SK-N-MC (cell line): ENCODE measurements around the gene KCNH1.

Experiments used
- DNase-seq: peaks from one replicate; pipeline ENCODE4 v3.0.0-alpha.2; 2011; ENCODE audit warnings: low read depth, low spot score
- H3K27ac ChIP-seq: fragments of 200-600 bp; sonication (generic); 2 replicates; pipeline ENCODE4 v1.5.1; 2016; ENCODE audit warnings: mixed run types
- H3K36me3 ChIP-seq: fragments of 200-600 bp; sonication (generic); 2 replicates; pipeline ENCODE4 v1.6.1; 2017; ENCODE audit warnings: antibody characterized with exemption, low read length, mixed read lengths; ENCODE audit not compliant: insufficient read depth
- H3K4me3 ChIP-seq: fragments of 200-600 bp; sonication (generic); 2 replicates; pipeline ENCODE4 v1.5.1; 2016
- H3K9ac ChIP-seq: fragments of 200-600 bp; sonication (generic); 2 replicates; pipeline ENCODE4 v1.8.0; 2017; ENCODE audit warnings: mixed run types, mixed read lengths; ENCODE audit not compliant: insufficient read length
- H3K9me3 ChIP-seq: fragments of 200-600 bp; sonication (generic); 2 replicates; pipeline ENCODE4 v1.6.1; 2017; ENCODE audit warnings: low read depth, mild to moderate bottlenecking, antibody characterized with exemption, low read length, moderate library complexity, mixed read lengths
- EZH2 ChIP-seq: fragments of 200-600 bp; sonication (generic); IDR thresholded peaks from one replicate; pipeline ENCODE4 v1.6.1; 2017; ENCODE audit warnings: antibody characterized with exemption
- FOXP2 ChIP-seq: optimal IDR thresholded peaks from 2 replicates; pipeline ENCODE3; 2011; ENCODE audit warnings: mild to moderate bottlenecking, moderate library complexity; ENCODE audit not compliant: insufficient read depth; ENCODE audit errors: extremely low read length, control extremely low read depth
- POLR2AphosphoS5 ChIP-seq: IDR thresholded peaks from 2 replicates; pipeline ENCODE4 v1.6.1; 2012; ENCODE audit warnings: mild to moderate bottlenecking, low read depth, low read length, borderline replicate concordance

The KCNH1 gene, protein sequence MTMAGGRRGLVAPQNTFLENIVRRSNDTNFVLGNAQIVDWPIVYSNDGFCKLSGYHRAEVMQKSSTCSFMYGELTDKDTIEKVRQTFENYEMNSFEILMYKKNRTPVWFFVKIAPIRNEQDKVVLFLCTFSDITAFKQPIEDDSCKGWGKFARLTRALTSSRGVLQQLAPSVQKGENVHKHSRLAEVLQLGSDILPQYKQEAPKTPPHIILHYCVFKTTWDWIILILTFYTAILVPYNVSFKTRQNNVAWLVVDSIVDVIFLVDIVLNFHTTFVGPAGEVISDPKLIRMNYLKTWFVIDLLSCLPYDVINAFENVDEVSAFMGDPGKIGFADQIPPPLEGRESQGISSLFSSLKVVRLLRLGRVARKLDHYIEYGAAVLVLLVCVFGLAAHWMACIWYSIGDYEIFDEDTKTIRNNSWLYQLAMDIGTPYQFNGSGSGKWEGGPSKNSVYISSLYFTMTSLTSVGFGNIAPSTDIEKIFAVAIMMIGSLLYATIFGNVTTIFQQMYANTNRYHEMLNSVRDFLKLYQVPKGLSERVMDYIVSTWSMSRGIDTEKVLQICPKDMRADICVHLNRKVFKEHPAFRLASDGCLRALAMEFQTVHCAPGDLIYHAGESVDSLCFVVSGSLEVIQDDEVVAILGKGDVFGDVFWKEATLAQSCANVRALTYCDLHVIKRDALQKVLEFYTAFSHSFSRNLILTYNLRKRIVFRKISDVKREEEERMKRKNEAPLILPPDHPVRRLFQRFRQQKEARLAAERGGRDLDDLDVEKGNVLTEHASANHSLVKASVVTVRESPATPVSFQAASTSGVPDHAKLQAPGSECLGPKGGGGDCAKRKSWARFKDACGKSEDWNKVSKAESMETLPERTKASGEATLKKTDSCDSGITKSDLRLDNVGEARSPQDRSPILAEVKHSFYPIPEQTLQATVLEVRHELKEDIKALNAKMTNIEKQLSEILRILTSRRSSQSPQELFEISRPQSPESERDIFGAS

DNA sequence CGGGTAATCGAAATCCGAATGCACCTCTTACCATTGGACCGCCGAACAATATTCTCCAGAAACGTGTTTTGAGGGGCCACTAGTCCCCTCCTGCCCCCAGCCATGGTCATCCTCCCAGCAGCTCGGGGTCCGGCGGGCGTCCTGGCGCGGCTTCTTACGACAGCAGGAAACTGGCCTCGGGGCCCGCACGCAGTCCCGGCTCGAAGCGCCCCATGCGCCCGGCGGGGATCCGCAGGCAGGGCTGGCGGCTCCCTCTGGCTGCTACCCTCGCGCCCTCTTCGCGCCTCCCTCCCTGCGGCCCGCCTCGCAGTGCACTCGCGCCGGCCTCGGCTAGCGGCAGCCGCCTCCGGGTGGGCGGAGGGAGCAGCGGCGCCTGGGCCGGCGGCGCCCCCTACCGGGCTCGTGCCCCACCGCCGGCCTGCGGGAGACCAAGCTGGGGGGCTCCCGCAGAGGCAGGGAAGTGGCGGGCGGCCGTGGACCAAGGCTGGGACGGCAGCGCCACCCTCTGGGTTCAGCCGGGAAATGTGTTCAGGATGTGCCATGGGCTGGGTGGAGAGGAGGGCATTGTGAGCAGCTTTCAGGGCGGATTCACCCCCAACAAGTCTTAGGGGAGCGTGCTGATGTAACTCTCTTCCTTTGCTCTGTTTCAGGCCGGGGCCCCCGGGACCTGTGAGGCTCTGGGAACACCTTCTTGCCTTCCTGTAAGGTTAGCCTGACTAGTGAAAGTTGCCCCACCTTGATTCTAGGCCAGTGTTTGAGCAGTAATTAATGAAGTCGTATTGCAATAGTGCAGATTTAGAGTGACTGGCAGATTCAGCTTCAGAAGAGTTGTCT is at the start of gene KCNH1:
KCNH1 (minus strand) TSS at position 313 of the 834 bp plus-strand sequence; CDS start at position 110, 203 bp downstream.
- no peaks in the 10 kb centered on the region for H3K9me3 ChIP-seq
- no peak within 1 kb of the TSS for H3K27ac ChIP-seq
- H3K36me3 ChIP-seq, result no peaks in the 10 kb centered on the region
- peak within 1 kb of the TSS; percentile 72 for H3K4me3 ChIP-seq
- TF ChIP-seq EZH2 (peak; percentile 69), POLR2AphosphoS5 (no peak)
- DNase-seq, result no peak
- H3K9ac ChIP-seq, result no peak within 1 kb of the TSS

DNA sequence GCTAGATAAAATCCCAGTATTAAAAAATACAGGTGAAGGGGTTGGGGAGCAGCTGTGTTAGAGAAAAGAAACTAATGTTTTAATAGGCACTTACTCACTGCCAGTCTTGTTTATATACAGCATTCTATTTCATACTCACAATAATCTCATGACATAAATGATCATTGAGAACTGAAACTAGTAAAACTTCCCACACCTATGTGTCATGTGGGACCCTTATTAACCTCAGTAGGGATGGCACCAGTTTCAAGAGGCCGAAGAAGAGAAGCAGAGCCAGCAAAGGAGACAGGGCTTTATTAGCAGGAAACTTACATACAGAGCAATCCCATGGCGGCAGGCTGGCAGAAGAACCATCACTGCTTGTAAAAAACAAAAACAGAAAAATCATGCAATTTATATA is 48.8 kb upstream of the KCNH1 start:
- no peaks in the 10 kb centered on the region for H3K9me3 ChIP-seq
- TF ChIP-seq FOXP2 (no peak), POLR2AphosphoS5 (no peak), EZH2 (no peak)
- H3K36me3 ChIP-seq, result no peaks in the 10 kb centered on the region
- DNase-seq, result no peak
- H3K4me3 ChIP-seq, result no peak overlapping the region
- H3K9ac ChIP-seq, result no peak overlapping the region
- no peak overlapping the region for H3K27ac ChIP-seq

DNA sequence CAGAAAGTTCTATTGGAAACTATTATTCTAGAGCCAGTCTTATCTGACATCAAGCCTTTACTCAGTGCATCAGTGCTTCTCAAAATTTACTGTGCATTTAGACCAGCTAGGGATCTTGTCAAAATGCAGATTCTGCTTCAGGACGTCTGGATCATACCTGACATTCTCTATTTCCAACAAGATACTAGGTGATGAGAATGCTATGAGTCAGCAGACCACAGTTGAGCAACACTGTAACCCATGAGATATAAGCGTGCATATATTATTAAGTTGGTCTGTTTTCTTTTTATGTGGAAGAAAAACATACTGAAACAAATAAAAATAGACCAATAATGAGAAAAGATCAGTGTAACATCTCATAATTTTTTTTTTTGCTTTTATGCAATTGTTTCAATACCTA is 40.4 kb upstream of the KCNH1 start:
- TF ChIP-seq FOXP2 (no peak), EZH2 (no peak), POLR2AphosphoS5 (no peak)
- H3K36me3 ChIP-seq, result no peaks in the 10 kb centered on the region
- H3K4me3 ChIP-seq, result no peak overlapping the region
- 0 out of 2 replicates have a peak, but pooled peaks cover 4% of the 10 kb centered on the region for H3K9me3 ChIP-seq
- no peak overlapping the region for H3K27ac ChIP-seq
- no peak for DNase-seq
- H3K9ac ChIP-seq, result no peak overlapping the region

DNA sequence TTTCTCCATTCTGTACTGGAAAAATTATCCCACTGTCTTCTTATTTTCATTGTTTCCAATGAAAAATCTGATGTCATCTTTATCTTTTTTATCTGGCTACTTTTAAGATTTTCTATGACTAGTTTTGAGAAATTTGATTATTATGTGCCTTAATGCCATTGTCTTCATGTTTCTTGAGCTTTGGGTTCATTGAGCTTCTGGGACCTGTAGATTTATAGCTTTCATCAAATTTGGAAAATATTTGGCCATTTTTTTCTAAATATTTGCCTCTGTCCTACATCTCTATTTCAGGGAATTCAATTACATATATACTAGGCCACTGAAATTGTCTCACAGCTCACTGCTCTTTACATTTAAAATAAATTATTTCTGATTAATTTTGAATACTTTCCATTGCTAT is 38.7 kb upstream of the KCNH1 start:
- Histone ChIP-seq H3K4me3 (no peak overlapping the region), H3K9me3 (0 out of 2 replicates have a peak, but pooled peaks cover 4% of the 10 kb centered on the region), H3K36me3 (no peaks in the 10 kb centered on the region), H3K9ac (no peak overlapping the region), H3K27ac (no peak overlapping the region)
- TF ChIP-seq EZH2, result no peak
- TF ChIP-seq POLR2AphosphoS5, result no peak
- TF ChIP-seq FOXP2, result no peak
- no peak for DNase-seq

DNA sequence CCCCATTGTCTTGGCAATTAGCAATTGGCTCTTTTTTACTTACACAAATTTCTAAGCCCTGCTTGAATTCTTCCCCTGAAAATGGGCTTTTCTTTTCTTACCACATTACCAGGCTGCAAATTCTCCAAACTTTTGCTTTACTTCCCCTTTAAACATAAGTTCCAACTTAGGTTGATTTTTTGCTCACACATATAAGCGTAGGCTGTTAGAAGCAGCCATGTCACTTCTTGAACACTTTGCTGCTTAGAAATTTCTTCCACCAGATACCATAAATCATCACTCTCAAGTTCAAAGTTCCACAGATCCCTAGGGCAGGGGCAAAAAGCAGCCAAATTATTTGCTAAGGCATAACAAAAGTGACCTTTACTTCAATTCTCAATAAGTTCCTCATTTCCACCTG is 35.4 kb upstream of the KCNH1 start:
- no peak overlapping the region for H3K9ac ChIP-seq
- H3K4me3 ChIP-seq, result no peak overlapping the region
- no peaks in the 10 kb centered on the region for H3K36me3 ChIP-seq
- no peak for DNase-seq
- no peak overlapping the region for H3K27ac ChIP-seq
- H3K9me3 ChIP-seq, result 0 out of 2 replicates have a peak, but pooled peaks cover 4% of the 10 kb centered on the region
- TF ChIP-seq POLR2AphosphoS5 (no peak), FOXP2 (no peak), EZH2 (no peak)

DNA sequence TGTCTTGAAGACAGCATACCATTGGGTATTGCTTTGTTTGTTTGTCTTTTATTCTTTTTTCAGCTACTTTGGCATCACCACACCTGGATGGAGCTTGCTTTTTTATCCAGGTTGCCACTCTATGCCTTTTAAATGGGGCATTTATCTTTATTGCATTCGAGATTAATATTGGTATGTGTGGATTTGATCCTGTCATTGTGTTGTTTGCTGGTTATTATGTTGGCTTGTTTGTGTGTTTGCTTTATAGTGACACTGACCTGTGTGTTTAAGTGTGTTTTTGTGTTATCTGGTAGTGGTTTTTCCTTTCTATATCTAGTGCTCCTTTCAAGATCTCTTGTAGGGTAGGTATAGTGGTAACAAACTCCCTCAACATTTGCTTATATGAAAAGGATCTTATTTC is 24.9 kb upstream of the KCNH1 start:
- H3K9ac ChIP-seq, result no peak overlapping the region
- H3K36me3 ChIP-seq, result no peaks in the 10 kb centered on the region
- no peaks in the 10 kb centered on the region for H3K9me3 ChIP-seq
- DNase-seq, result no peak
- no peak overlapping the region for H3K4me3 ChIP-seq
- TF ChIP-seq EZH2, result no peak
- no peak for TF ChIP-seq FOXP2
- no peak for TF ChIP-seq POLR2AphosphoS5
- H3K27ac ChIP-seq, result no peak overlapping the region

DNA sequence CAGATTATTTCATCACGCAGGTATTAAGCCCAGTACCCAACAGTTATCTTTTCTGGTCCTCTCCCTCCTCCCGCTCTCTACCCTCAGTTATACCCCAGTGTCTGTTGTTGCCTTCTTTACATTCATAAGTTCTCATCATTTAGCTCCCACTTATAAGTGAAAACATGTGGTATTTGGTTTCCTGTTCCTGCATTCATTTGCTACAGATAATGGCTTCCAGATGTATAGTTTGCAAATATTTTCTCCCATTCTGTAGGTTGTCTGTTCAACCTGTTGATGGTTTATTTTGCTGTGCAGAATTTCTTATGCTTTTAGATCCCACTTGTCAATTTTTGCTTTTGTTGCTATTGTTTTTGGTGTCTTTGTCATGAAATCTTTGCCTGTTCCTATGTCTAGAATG is 21.1 kb upstream of the KCNH1 start:
- Histone ChIP-seq H3K27ac (no peak overlapping the region), H3K9ac (no peak overlapping the region)
- peak; percentile 73 for DNase-seq

More for the DNA sequence above, 21.1 kb upstream of the KCNH1 start:
- H3K36me3 ChIP-seq, result no peaks in the 10 kb centered on the region
- no peak for TF ChIP-seq FOXP2
- TF ChIP-seq POLR2AphosphoS5, result peak; percentile 53; the same call in 1 of the 2 replicates
- H3K9me3 ChIP-seq, result no peaks in the 10 kb centered on the region
- no peak overlapping the region for H3K4me3 ChIP-seq
